Dendritic cell treated with granulocyte-macrophage colony-stimulating factor and Interleukin-4, amounts not matched to agents 40 ng/mL and 50 ng/mL, for 4 days (primary cell): Measurements from ENCODE around the gene METTL2B.
"Not testable (repeated sequence)": the region's sequence is repeated elsewhere in the genome, so short reads cannot be mapped to it uniquely, and the experiment has no call there.

Experiments
- H3K27ac Mint-ChIP-seq: one replicate; pipeline ENCODE4 v1.8.0; 2022; ENCODE audit warnings: mild to moderate bottlenecking, mixed read lengths
- H3K27me3 Mint-ChIP-seq: one replicate; pipeline ENCODE4 v1.8.0; 2022; ENCODE audit warnings: mild to moderate bottlenecking, mixed read lengths
- H3K36me3 Mint-ChIP-seq: one replicate; pipeline ENCODE4 v1.8.0; 2022; ENCODE audit warnings: low read depth, mixed read lengths
- H3K4me1 Mint-ChIP-seq: one replicate; pipeline ENCODE4 v1.8.0; 2022; ENCODE audit warnings: low read depth, mixed read lengths
- H3K4me3 Mint-ChIP-seq: one replicate; pipeline ENCODE4 v1.8.0; 2022; ENCODE audit warnings: mild to moderate bottlenecking, moderate library complexity, mixed read lengths
- H3K9me3 Mint-ChIP-seq: one replicate; pipeline ENCODE4 v1.8.0; 2022; ENCODE audit warnings: mixed read lengths
- intact Hi-C: fragments of 100-400 bp; cut with micrococcal nuclease; formaldehyde crosslinking; loops from one replicate; pipeline ENCODE4 v1.15.0; 2022

Gene METTL2B, protein sequence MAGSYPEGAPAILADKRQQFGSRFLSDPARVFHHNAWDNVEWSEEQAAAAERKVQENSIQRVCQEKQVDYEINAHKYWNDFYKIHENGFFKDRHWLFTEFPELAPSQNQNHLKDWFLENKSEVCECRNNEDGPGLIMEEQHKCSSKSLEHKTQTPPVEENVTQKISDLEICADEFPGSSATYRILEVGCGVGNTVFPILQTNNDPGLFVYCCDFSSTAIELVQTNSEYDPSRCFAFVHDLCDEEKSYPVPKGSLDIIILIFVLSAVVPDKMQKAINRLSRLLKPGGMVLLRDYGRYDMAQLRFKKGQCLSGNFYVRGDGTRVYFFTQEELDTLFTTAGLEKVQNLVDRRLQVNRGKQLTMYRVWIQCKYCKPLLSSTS

GRCh38 chr7:128476402-128477335, at the start of gene METTL2B:
Gene METTL2B (plus strand): TSS chr7:128476748. CDS start chr7:128476766, 18 bp downstream.
- Mint-ChIP-seq H3K36me3 (peaks cover 35% of the 10 kb centered on the region), H3K4me1 (peaks cover 15% of the 10 kb centered on the region), H3K27ac (peak within 1 kb of the TSS; percentile 97), H3K4me3 (peak within 1 kb of the TSS; percentile 96)
- H3K9me3 Mint-ChIP-seq, H3K27me3 Mint-ChIP-seq: not testable (repeated sequence)
- intact Hi-C loops: loop anchor here (5.0 kb wide), 3 partner anchors 56 to 406 kb away; partner anchors contain the start of gene RBM28

DNA sequence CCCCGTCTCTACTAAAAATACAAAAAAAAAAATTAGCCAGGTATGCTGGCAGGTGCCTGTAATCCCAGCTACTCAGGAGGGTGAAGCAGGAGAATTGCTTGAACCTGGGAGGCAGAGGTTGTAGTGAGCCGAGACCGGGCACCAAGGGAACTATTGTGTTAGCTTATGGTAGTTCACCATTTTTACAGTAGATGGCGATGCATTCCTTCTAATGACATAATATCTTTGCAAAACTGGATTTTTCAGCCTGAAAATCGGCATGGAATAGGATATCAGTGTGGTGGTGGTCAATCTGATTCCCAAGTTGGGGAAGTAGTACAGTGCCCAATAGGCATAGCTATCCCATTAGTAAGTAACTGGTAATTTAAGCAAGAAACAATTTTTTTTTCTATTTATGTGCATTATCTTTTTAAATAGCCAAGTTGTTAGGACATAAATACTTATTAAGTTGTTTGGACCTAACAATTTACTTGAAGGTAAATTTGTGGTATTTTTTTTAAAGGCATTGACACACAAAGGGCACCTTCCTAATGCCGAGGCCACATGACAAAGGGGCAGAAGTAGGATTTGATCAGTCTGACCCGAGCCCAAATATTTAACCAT, 49.2 kb upstream of the METTL2B start:
- Mint-ChIP-seq H3K4me3 (no peak overlapping the region), H3K36me3 (no peaks in the 10 kb centered on the region), H3K4me1 (peaks cover 24% of the 10 kb centered on the region), H3K27ac (no peak overlapping the region), H3K9me3 (no peaks in the 10 kb centered on the region), H3K27me3 (no peaks in the 10 kb centered on the region)
- intact Hi-C loops: loop anchor here (1.0 to 5.0 kb wide), 2 partner anchors 32 to 40 kb away; no protein-coding TSS in a partner anchor

DNA sequence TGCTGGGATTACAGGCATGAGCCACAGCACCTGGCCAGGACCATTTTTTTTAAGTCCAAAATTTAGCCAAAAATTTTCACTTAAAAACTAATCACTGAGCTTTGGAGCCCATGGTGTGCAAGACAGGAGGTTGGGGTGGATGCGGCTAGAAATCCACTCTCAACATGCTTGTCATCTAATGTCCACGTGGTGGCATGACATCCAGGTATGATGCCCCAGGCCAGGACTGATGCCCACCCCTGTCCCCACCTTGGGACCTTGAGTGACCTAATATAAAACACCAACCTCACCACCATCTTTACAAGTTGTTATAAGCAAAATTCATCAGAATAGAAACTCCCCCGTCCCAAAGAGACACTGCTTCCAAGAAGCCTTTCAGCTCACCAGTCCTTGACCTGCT, 46.3 kb upstream of the METTL2B start:
- H3K27ac Mint-ChIP-seq: no peak overlapping the region
- intact Hi-C loops: no loop called here
- H3K36me3 Mint-ChIP-seq: no peaks in the 10 kb centered on the region
- peaks cover 18% of the 10 kb centered on the region for H3K4me1 Mint-ChIP-seq
- H3K27me3 Mint-ChIP-seq: no peaks in the 10 kb centered on the region
- H3K4me3 Mint-ChIP-seq: no peak overlapping the region
- no peaks in the 10 kb centered on the region for H3K9me3 Mint-ChIP-seq

DNA sequence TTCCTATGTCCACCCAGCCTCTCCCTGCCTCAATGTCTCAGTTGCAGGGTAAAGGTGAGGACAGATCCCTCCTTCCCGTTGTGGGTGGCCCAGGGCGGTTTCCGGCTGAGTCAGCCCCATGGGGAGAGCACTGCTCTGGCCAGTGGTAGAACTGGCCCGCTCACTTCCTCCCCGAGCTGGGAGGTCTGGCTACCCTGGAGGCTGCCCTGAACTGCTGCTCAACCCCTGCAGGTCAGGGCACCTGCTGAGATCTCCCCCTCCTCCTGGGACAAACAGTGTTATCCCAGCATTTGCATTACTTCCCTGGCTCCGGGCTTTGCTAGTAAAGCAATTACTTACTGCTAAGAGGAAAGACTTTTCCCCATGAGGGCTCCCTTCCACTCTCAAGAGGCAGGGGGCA, 45.3 kb upstream of the METTL2B start:
- Mint-ChIP-seq H3K4me1 (peaks cover 18% of the 10 kb centered on the region), H3K27me3 (no peaks in the 10 kb centered on the region), H3K36me3 (no peaks in the 10 kb centered on the region), H3K27ac (no peak overlapping the region), H3K9me3 (no peaks in the 10 kb centered on the region), H3K4me3 (no peak overlapping the region)
- intact Hi-C loops: no loop called here

- peaks cover 18% of the 10 kb centered on the region for H3K4me1 Mint-ChIP-seq
- H3K27ac Mint-ChIP-seq: no peak overlapping the region
- no peaks in the 10 kb centered on the region for H3K36me3 Mint-ChIP-seq
- no peaks in the 10 kb centered on the region for H3K9me3 Mint-ChIP-seq
- H3K27me3 Mint-ChIP-seq: no peaks in the 10 kb centered on the region
- intact Hi-C loops: no loop called here
- no peak overlapping the region for H3K4me3 Mint-ChIP-seq
These were observed 44.8 kb upstream of the METTL2B start for GRCh38 chr7:128431754-128432153.

DNA sequence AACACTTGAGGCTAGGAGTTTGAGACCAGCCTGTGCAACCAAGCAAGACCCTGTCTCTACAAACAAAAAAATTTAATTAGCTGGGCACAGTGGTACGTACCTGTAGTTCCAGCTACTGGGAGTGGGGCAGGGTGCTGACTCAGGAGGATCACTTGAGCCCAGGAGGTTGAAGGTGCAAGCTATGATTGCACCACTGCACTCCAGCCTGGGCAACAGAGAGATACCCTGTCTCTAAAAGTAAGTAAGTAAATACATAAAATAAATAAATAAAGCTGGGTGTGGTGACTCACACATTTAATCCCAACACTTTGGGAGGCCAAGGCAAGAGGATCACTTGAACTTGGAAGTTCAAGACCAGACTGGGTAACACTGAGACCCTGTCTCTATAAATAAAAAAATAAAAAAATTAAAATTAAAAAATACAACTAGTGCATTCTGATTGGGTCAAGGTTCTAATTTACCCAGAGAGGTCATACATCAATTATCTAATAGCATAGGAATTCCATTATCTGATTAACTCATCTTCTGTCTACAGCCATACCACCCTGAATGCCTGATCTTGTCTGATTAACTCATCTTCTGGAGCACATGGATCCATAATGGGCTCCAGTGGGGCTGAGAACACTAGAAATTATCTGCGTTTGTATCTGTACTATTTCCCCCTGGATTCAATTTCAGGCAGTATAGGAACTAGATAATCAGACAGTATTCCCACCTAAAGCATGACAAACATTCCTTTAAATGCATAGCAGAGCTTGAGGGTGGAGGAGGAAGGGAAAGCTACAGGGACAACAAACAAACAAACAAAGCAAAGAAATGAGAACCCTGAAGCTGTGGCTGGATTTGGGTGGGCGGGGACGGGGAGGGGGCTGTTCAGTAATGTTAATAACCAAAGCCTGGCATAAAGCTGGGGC, 41.9 kb upstream of the METTL2B start:
- Mint-ChIP-seq H3K9me3 (no peaks in the 10 kb centered on the region), H3K4me3 (no peak overlapping the region), H3K27me3 (no peaks in the 10 kb centered on the region), H3K4me1 (peaks cover 37% of the 10 kb centered on the region), H3K36me3 (no peaks in the 10 kb centered on the region), H3K27ac (no peak overlapping the region)
- intact Hi-C loops: no loop called here

DNA sequence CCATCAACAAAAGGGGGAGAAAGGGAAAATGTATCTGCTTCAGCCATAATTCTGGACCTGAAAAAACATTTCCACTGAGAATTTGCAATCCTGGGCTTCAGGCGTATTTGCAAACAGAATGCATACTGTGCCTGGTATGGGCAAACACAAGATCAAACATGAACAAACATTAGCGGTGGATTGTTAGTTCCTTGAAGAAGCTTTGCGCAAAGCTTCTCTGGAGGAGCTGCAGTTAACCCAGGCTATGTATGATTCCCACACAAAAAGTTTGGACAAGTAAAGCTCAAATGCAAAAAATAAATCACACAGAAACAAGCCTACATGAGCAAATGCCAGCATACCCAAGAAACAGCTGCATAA, 41.2 kb upstream of the METTL2B start:
- intact Hi-C loops: no loop called here
- Mint-ChIP-seq H3K9me3 (no peaks in the 10 kb centered on the region), H3K27me3 (no peaks in the 10 kb centered on the region)

GRCh38 chr7:128437426-128438332, 38.9 kb upstream of the METTL2B start:
- H3K36me3 Mint-ChIP-seq: no peaks in the 10 kb centered on the region
- H3K4me3 Mint-ChIP-seq: peak overlapping the region; percentile 54
- peaks cover 29% of the 10 kb centered on the region for H3K4me1 Mint-ChIP-seq
- intact Hi-C loops: loop anchor here (2.0 kb wide), 1 partner anchor 17 kb away; the partner anchor contains the start of gene HILPDA
- no peaks in the 10 kb centered on the region for H3K27me3 Mint-ChIP-seq
- no peaks in the 10 kb centered on the region for H3K9me3 Mint-ChIP-seq
- H3K27ac Mint-ChIP-seq: peak overlapping the region; percentile 90

More for the DNA sequence above, 41.2 kb upstream of the METTL2B start:
- H3K4me3 Mint-ChIP-seq: no peak overlapping the region
- H3K36me3 Mint-ChIP-seq: no peaks in the 10 kb centered on the region
- peaks cover 35% of the 10 kb centered on the region for H3K4me1 Mint-ChIP-seq
- no peak overlapping the region for H3K27ac Mint-ChIP-seq

DNA sequence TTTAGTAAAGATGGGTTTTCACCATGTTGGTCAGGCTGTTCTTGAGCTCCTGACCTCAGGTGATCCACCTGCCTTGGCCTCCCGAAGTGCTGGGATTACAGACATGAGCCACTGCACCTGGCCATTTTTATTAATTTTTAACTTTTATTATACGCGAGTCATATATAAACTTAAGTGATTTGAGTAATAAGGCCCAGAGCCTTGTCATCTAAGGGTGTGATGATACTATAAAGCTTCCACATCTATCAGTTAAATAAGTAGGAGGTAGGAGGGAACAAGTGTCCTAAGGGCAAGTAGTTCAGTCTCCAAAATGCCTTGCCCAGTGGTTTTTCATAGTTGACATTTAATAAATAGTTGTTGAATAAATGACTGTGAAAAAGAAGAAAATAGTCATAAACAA, 34.2 kb upstream of the METTL2B start:
- intact Hi-C loops: no loop called here

DNA sequence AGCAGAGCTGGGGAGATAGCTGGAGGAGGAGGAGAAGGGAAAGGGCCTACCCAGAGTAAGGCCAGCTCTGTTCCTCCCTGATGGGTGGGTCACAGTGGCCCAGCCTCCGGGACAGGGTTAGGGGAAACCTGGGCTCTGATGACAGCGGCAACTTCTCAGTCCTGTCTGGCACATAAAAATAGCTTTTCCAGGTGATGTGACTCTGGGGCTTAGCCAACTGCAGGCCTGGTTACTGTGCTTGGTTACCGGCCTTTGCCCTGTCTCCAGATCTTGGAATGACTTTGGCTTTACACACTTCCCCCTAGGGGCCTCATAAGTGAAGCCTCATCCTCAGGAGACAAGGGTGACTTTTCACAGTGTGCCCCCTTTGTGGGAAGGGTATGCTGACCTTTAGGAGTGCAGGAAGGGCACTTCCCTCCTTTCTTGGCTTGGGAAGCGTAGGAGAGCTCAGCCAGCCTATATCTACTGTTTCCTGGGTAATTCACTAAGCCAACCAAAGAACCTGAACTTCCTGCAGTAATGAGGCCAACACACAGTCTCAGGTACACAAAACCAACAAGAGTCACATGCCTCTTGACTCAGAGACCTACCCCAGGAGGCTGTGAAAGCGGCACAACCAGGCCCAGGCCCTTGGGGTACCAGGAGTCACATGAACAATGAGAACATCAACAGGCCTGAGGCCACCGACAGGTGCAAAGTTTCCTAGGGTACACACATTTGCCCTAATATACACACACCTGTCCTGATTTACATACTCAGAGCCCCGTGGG, 32.5 kb upstream of the METTL2B start:
- no peak overlapping the region for H3K4me3 Mint-ChIP-seq
- H3K27ac Mint-ChIP-seq: peak overlapping the region; percentile 38
- H3K27me3 Mint-ChIP-seq: no peaks in the 10 kb centered on the region
- H3K36me3 Mint-ChIP-seq: no peaks in the 10 kb centered on the region
- intact Hi-C loops: no loop called here
- no peaks in the 10 kb centered on the region for H3K9me3 Mint-ChIP-seq
- H3K4me1 Mint-ChIP-seq: peaks cover 31% of the 10 kb centered on the region

More for the DNA sequence above, 34.2 kb upstream of the METTL2B start:
- Mint-ChIP-seq H3K4me1 (peaks cover 43% of the 10 kb centered on the region), H3K27me3 (no peaks in the 10 kb centered on the region), H3K9me3 (no peaks in the 10 kb centered on the region), H3K4me3 (no peak overlapping the region), H3K36me3 (no peaks in the 10 kb centered on the region), H3K27ac (no peak overlapping the region)

DNA sequence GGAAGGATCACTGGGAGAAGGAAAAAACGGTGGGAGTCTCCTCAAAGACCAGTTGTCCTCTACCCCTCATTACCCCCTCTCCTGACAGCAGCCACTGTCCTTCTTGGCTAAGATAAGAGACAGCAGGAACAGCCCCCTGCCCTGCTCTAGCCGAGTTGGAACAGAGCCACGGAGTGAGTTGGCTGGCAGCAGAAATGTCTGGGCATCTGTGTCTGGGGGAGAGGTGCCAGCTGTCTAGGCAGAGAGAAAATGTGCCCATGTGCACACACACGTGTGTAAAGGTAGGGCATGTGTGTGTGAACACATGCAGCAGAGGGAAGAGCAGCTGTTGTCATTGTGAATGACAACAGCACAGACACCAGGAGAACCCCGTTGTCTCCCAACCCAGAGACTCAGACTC, 30.2 kb upstream of the METTL2B start:
- Mint-ChIP-seq H3K9me3 (no peaks in the 10 kb centered on the region), H3K4me1 (peaks cover 36% of the 10 kb centered on the region), H3K27me3 (no peaks in the 10 kb centered on the region), H3K36me3 (no peaks in the 10 kb centered on the region), H3K4me3 (no peak overlapping the region), H3K27ac (peak overlapping the region; percentile 5)
- intact Hi-C loops: no loop called here
